ENCODE measurements around the gene GIGYF2. TPM values are rescaled to one million over a fixed set of nuclear protein-coding genes. Genes with fewer than 3 reads are reported as not detected.

The GIGYF2 gene
- polyA plus RNA-seq, 10 donors, result 35.3 to 44.9 (median 39.3) TPM

Other genes starting within 250 kb of the GIGYF2 start
- not detected for gene ALPI, start 241.2 kb upstream of the GIGYF2 start, polyA plus RNA-seq (ENCODE audit: insufficient read length in 10 of 10)
- 1 to 10 TPM in 1 of 10 donors, under 1 TPM in 9; 0.29 to 1.0 (median 0.45) TPM for gene ECEL1, start 209.5 kb upstream of the GIGYF2 start, polyA plus RNA-seq (ENCODE audit: insufficient read length in 10 of 10)
- 1 to 10 TPM in 8 of 10 donors, under 1 TPM in 2; 0.71 to 2.4 (median 1.3) TPM for gene PRSS56, start 176.9 kb upstream of the GIGYF2 start, polyA plus RNA-seq (ENCODE audit: insufficient read length in 10 of 10)
- 100 to 1,000 TPM in 8 of 10 donors, 10 to 100 TPM in 2; 88.9 to 152 (median 129) TPM for gene CHRND, start 171.2 kb upstream of the GIGYF2 start, polyA plus RNA-seq (ENCODE audit: insufficient read length in 10 of 10)
- gene CHRNG, start 157.6 kb upstream of the GIGYF2 start, polyA plus RNA-seq (ENCODE audit: insufficient read length in 10 of 10), result 100 to 1,000 TPM in 4 of 10 donors, 10 to 100 TPM in 6; 56.7 to 133 (median 89.2) TPM
- 1 to 10 TPM; 4.3 to 8.6 (median 6.2) TPM for gene TIGD1, start 146.8 kb upstream of the GIGYF2 start, polyA plus RNA-seq (ENCODE audit: insufficient read length in 10 of 10)
- 100 to 1,000 TPM; 100 to 153 (median 113) TPM for gene EIF4E2, start 146.6 kb upstream of the GIGYF2 start, polyA plus RNA-seq (ENCODE audit: insufficient read length in 10 of 10)
- 10 to 100 TPM; 12.8 to 40.9 (median 25.5) TPM for gene EFHD1, start 63.7 kb upstream of the GIGYF2 start, polyA plus RNA-seq (ENCODE audit: insufficient read length in 10 of 10)
- gene KCNJ13, start 79.2 kb downstream of the GIGYF2 start, polyA plus RNA-seq (ENCODE audit: insufficient read length in 10 of 10), result under 1 TPM in 6 of 10 donors, not detected in 4; 0.08 to 0.33 (median 0.17) TPM
- 1 to 10 TPM in 8 of 10 donors, under 1 TPM in 2; 0.47 to 3.0 (median 1.6) TPM for gene SNORC, start 172.9 kb downstream of the GIGYF2 start, polyA plus RNA-seq (ENCODE audit: insufficient read length in 10 of 10)